Measurements from ENCODE around the gene PARP16.
"Not testable (repeated sequence)": the region's sequence is repeated elsewhere in the genome, so short reads cannot be mapped to it uniquely, and the experiment has no call there.

The PARP16 gene

GRCh38 chr15:65233696-65234095 is 53.0 kb downstream of the PARP16 start:
- DNase-seq (ENCODE audit: low read depth), result no peak

- no peak for DNase-seq (ENCODE audit: low read depth)
Observed at GRCh38 chr15:65232520-65232919, 54.2 kb downstream of the PARP16 start.

- DNase-seq (ENCODE audit: low read depth), result no peak
Observed at GRCh38 chr15:65231306-65231705, 55.4 kb downstream of the PARP16 start.

GRCh38 chr15:65226901-65227300 is 59.8 kb downstream of the PARP16 start:
- DNase-seq (ENCODE audit: low read depth), result not testable (repeated sequence)

- DNase-seq (ENCODE audit: low read depth), result no peak
Observed at GRCh38 chr15:65226221-65226620, 60.5 kb downstream of the PARP16 start.

- no peak for DNase-seq (ENCODE audit: low read depth)
Observed at GRCh38 chr15:65223996-65224395, 62.7 kb downstream of the PARP16 start.

- peak; percentile 25 for DNase-seq (ENCODE audit: low read depth)
Observed at GRCh38 chr15:65222891-65223290, 63.8 kb downstream of the PARP16 start.

GRCh38 chr15:65221697-65222096 is 65.0 kb downstream of the PARP16 start:
- DNase-seq (ENCODE audit: low read depth), result no peak

- no peak for DNase-seq (ENCODE audit: low read depth)
Observed at GRCh38 chr15:65219137-65219536, 67.5 kb downstream of the PARP16 start.

GRCh38 chr15:65217526-65218482 is 68.9 kb downstream of the PARP16 start:
- DNase-seq (ENCODE audit: low read depth), result no peak

GRCh38 chr15:65215496-65215895 is 71.2 kb downstream of the PARP16 start:
- DNase-seq (ENCODE audit: low read depth), result no peak

- DNase-seq (ENCODE audit: low read depth), result no peak
Observed at GRCh38 chr15:65214010-65214409, 72.7 kb downstream of the PARP16 start.

- DNase-seq (ENCODE audit: low read depth), result no peak
Observed at GRCh38 chr15:65213241-65213640, 73.4 kb downstream of the PARP16 start.

GRCh38 chr15:65212097-65212496 is 74.6 kb downstream of the PARP16 start:
- DNase-seq (ENCODE audit: low read depth), result peak; percentile 28

GRCh38 chr15:65211482-65211982 is 75.2 kb downstream of the PARP16 start:
- no peak for DNase-seq (ENCODE audit: low read depth)

- DNase-seq (ENCODE audit: low read depth), result no peak
Observed at GRCh38 chr15:65210770-65211481, 75.8 kb downstream of the PARP16 start, which contains the start of gene CILP. Gene CILP (minus strand): TSS chr15:65211473. CDS start chr15:65209755, 1,718 bp downstream.

- no peak for DNase-seq (ENCODE audit: low read depth)
Observed at GRCh38 chr15:65209701-65210643, 76.7 kb downstream of the PARP16 start.

GRCh38 chr15:65208647-65209046 is 78.0 kb downstream of the PARP16 start:
- no peak for DNase-seq (ENCODE audit: low read depth)
